ENCODE results near the gene ACLY. TPM values are rescaled to one million over a fixed set of nuclear protein-coding genes. Genes with fewer than 3 reads are reported as not detected.

The ACLY gene
- total RNA-seq, 2 donors from 2014 or later = 76.3 to 81.5 TPM

GRCh38 chr17:41965694-41966462 lies 47.1 kb upstream of the ACLY start:
- H3K4me3 ChIP-seq = peak overlapping the region; percentile 93
- H3K36me3 ChIP-seq = peaks cover 10% of the 10 kb centered on the region
- peak overlapping the region; percentile 84 to 85 for H3K27ac ChIP-seq
- DNase-seq (ENCODE audit: low spot score) (no peak), ATAC-seq (ENCODE audit: insufficient number of reproducible peaks, low FRiP score, low read depth) (no peak)
- peaks cover 4 to 44% of the 10 kb centered on the region in 2 donors for H3K4me1 ChIP-seq (ENCODE audit: control insufficient read depth in 1 of 2, low read depth in 2 of 2)
- no peaks in the 10 kb centered on the region for H3K9me3 ChIP-seq
- H3K27me3 ChIP-seq (replicated peaks; ENCODE audit: insufficient read depth) = no peaks in the 10 kb centered on the region
- TF ChIP-seq CTCF (IDR thresholded peaks at IDR 0.05) = no peak

- no peaks in the 10 kb centered on the region for H3K27me3 ChIP-seq (replicated peaks; ENCODE audit: insufficient read depth)
- DNase-seq (ENCODE audit: low spot score) = no peak
- no peak for ATAC-seq (ENCODE audit: insufficient number of reproducible peaks, low FRiP score, low read depth)
- no peak overlapping the region for H3K27ac ChIP-seq
- peaks cover 4 to 23% of the 10 kb centered on the region in 2 donors for H3K4me1 ChIP-seq (ENCODE audit: control insufficient read depth in 1 of 2, low read depth in 2 of 2)
- H3K4me3 ChIP-seq = no peak overlapping the region
- TF ChIP-seq CTCF (IDR thresholded peaks at IDR 0.05) = peak; percentile 70
- H3K9me3 ChIP-seq = no peaks in the 10 kb centered on the region
- no peaks in the 10 kb centered on the region for H3K36me3 ChIP-seq
These were observed 44.1 kb upstream of the ACLY start for GRCh38 chr17:41962768-41963434.

- Histone ChIP-seq H3K4me1 (ENCODE audit: control insufficient read depth in 1 of 2, low read depth in 2 of 2) (peaks cover 0 to 16% of the 10 kb centered on the region in 2 donors), H3K27me3 (replicated peaks; ENCODE audit: insufficient read depth) (no peaks in the 10 kb centered on the region), H3K9me3 (no peaks in the 10 kb centered on the region), H3K27ac (no peak overlapping the region), H3K4me3 (no peak overlapping the region), H3K36me3 (no peaks in the 10 kb centered on the region)
- TF ChIP-seq CTCF (IDR thresholded peaks at IDR 0.05) = no peak
- no peak for DNase-seq (ENCODE audit: low spot score)
- no peak for ATAC-seq (ENCODE audit: insufficient number of reproducible peaks, low FRiP score, low read depth)
These were observed 43.4 kb upstream of the ACLY start for GRCh38 chr17:41962111-41962510.

- no peaks in the 10 kb centered on the region for H3K36me3 ChIP-seq
- ATAC-seq (ENCODE audit: insufficient number of reproducible peaks, low FRiP score, low read depth) (no peak), DNase-seq (ENCODE audit: low spot score) (no peak)
- H3K9me3 ChIP-seq = no peaks in the 10 kb centered on the region
- peaks cover 0 to 5% of the 10 kb centered on the region in 2 donors for H3K4me1 ChIP-seq (ENCODE audit: control insufficient read depth in 1 of 2, low read depth in 2 of 2)
- H3K4me3 ChIP-seq = no peak overlapping the region
- no peaks in the 10 kb centered on the region for H3K27me3 ChIP-seq (replicated peaks; ENCODE audit: insufficient read depth)
- no peak overlapping the region for H3K27ac ChIP-seq
- no peak for TF ChIP-seq CTCF (IDR thresholded peaks at IDR 0.05)
These were observed 40.8 kb upstream of the ACLY start for GRCh38 chr17:41959336-41960095.

GRCh38 chr17:41959030-41959335 lies 40.2 kb upstream of the ACLY start:
- H3K4me1 ChIP-seq (ENCODE audit: control insufficient read depth in 1 of 2, low read depth in 2 of 2) = peaks cover 0 to 5% of the 10 kb centered on the region in 2 donors
- H3K27me3 ChIP-seq (replicated peaks; ENCODE audit: insufficient read depth) = no peaks in the 10 kb centered on the region
- no peak for TF ChIP-seq CTCF (IDR thresholded peaks at IDR 0.05)
- ATAC-seq (ENCODE audit: insufficient number of reproducible peaks, low FRiP score, low read depth) = no peak
- H3K4me3 ChIP-seq = no peak overlapping the region
- no peak for DNase-seq (ENCODE audit: low spot score)
- no peaks in the 10 kb centered on the region for H3K36me3 ChIP-seq
- H3K27ac ChIP-seq = no peak overlapping the region
- no peaks in the 10 kb centered on the region for H3K9me3 ChIP-seq

Measured in thoracic aorta (tissue), 2 donors.